ENCODE data around the gene KTN1.

The KTN1 gene

DNA sequence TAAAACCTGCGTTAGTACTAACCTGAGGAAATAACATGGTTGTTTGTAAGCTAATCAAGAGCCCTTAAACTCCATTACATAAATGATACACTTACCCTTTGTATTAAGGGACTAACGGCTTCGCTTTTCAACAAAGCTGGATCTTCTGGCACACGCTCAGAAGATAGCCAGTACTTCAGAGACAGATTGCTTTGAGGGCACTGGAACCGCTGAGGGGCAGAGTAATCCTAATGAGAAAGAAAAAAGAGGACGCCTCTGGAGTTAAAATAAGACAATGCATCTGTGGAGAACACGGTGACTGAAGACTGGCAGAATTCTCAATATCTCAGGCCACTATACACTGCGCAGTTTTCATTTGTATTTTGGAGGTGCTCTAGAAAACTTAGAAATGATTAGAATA, 1.5 kb upstream of the KTN1 start:
- DNase-seq: no peak

DNA sequence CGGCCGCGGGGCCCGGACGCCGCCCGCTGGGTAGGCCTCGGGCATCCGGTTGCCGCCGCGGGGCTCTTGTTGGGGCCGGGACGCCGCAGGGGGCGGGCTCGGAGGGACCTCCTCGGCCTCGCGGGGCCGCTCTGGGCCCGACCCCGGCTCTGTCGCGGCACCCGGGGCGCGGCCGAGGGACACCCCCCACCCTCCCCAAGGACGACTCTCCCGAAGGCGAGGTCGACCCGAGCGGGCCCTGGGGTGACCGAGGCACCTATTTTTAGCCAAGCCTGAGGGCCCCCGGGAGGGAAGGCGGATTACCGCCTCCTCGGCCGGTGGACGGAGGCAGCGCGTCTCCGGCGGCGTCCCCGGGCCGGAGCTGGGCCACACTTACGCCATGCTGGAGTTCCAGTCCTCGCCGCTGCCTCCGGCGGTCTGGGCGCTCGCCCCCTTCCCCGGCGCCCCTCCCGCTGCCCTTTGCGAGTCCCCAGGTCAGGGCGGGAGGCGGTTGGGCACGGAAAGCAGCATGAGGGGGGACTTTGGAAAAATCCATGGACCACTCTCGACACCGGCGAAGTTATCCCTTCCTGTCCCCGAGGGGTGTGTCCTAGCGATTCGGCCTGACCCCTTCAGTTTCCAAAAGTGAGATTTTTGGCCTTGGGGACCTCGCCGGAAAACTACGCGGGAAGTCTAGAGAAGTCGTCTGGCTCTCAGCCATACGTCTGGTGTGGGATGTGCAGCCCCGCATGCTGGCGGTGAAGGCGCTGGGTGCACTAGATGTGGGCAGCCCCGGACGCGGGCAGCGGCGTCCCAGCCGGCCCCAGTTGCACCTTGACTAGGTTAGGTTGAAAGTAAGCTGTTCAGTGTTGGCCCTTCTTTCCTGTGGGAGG, 699 bp downstream of the KTN1 start:
- peak; percentile 43 for DNase-seq

DNA sequence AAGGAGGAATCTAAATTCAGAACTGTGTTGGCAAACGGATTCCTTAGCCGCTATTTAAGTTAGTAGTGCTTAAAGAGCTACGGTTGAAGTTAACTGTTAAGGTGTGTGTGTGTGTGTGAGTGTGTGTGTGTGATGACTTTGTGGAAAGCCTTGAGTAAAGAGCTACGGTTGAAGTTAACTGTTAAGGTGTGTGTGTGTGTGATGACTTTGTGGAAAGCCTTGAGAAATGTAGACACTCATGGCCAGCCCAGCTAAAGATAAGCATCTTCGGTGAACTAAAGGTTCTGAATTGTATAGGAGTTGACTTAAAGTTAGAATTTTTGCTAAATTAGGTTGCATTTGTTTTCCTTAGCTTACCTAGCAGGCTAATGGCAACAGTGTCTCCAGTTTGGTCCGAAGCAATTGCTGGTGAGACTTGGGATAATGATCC, 1.4 kb downstream of the KTN1 start:
- DNase-seq: no peak

DNA sequence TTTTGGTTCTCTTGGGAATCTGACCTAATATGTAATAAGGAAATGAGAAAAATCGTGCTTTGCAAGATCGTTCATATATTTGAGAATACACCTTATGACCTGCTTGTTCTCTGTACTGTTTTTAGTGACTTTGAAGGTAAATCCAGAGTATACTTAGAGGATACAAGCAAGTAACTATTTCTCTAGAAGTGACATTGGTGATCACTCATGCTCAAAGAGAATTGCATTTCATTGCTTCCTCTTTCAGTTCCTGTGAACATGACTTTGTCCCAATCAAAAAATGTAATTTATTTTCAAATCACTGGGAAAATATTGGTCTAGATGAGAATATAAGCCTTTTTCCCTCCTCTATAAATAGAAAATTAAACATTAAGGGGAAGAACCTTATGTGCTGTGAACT, 2.7 kb downstream of the KTN1 start:
- DNase-seq: no peak

DNA sequence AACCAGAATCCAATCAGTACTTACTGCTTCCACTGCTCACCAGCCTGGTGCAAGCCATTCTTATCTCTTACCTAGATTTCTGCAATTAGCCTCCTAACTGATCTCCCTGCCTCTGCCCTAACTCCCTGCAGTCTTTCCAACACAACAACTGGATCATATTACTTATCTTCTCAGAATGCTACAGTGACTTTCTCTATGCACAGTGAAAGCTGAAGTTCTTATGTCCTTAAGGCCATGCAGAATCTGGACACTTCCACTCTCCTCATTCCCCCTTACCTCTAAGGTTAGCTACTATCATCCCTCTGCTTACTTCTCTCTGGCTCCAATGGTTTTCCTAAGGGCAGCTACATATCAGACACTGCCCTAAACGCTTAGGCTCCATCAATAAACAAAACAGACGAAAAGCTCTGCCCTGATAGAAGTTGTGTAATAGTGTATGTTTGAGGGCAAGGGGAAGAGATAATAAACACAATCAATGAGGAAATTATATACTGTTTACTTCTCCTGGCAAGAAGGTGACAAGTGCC, 4.0 kb downstream of the KTN1 start:
- DNase-seq: no peak

DNA sequence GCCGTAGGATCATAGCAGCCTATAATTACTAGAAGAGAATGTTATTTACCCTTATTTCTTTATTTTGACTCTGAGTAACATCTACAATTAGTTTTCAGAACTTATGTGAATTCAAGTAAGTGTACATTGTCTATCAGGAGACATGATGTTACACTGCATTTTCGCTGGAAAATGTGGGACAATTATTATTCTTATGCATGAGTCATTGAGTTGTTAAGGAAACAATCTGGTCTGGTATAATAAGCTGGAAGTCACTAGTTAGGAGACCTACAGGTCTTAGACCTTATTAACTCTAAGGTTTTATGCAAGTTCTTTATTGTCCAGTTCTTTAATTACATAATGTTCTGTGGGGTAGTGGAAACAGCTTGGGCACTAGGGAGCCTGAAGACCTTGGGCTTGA, 5.8 kb downstream of the KTN1 start:
- DNase-seq: peak; percentile 36

DNA sequence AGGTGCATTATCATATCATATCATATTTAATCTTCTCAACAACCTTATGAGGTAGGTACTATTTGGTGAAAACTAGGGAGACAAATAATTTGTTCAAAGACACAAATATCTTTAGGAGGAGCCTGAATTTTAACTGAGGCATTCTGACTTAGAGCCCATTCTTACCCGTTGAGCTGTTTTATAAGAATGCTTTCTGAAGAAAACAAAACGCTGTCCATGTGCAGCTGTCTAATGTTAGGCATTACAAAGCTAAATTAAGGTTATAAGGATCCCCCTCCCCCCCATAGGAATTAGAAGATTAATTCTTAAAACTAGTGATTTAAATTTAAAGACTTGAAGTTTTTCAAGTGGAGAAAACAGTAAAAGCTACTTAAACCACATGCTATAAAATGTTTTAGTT, 6.4 kb downstream of the KTN1 start:
- DNase-seq: peak; percentile 28

DNA sequence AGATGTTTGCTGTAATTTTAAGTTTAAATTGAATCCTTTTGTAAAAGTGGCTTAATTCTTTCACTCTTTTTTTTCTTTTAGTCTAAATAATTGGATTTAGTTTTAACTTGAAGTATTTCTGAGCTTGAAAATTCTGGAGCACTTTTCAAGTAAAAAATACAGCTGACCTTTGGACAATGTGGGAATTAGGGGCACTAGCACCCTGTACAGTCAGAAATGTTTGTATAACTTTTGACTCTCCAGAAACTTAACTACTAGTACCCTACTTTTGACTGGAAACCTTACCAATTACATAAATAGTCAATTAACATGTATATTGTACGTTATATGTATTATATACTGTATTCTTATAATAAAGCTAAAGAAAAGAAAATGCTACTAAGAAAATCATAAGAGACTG, 7.8 kb downstream of the KTN1 start:
- DNase-seq: no peak

DNA sequence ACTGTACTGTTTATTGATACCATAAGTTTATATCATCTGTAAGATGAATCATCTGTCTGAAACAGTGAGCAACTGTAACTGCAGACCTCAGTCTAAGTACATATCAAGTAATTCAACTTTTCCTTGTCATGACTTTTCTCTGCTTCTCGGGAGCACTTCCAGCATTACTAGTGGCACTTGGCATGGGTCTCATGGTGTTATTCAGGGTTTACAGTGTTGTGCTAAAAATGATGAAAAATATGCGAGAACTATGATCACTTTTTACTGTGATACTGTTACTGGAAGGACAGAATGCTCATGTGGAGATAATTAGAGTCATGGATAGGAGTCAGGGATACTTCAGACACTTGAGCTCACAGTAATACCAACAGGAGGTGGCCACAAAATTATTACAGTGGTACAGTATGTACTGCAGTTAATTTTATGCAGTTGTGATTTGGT, 8.3 kb downstream of the KTN1 start:
- DNase-seq: peak; percentile 56

DNA sequence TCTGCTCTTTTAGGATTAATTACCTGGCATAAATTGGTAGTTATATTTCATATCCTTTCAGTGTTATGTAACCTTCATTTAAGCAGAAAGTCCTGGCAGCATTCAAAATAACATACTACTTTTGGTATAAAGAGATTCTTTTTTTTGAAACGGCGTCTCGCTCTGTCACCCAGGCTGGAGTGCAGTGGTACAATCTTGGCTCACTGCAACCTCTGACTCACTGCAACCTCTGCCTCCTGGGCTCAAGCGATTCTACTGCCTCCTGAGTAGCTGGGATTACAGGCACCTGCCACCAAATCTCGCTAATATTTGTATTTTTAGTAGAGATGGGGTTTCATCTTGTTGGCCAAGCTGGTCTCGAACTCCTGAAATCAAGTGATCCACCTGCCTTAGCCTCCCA, 9.2 kb downstream of the KTN1 start:
- DNase-seq: no peak

DNA sequence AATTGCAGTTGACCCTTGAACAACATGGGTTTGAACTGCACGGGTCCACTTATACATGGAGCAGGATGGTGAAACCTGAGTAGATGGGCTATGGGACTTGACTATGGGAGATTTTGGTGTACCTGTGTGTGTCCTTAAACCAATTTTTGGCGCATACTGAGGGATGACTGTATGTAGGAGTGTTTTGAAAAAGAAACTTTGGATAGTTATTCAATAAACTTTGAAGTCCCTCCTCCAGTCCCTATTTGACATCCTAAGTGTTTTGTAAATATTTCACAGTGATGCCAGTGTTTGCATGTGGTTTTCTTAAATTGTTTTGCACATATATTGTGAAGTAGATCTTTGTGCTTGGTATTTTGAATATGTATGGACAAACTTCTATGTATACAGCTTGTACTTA, 12.4 kb downstream of the KTN1 start:
- no peak for DNase-seq

DNA sequence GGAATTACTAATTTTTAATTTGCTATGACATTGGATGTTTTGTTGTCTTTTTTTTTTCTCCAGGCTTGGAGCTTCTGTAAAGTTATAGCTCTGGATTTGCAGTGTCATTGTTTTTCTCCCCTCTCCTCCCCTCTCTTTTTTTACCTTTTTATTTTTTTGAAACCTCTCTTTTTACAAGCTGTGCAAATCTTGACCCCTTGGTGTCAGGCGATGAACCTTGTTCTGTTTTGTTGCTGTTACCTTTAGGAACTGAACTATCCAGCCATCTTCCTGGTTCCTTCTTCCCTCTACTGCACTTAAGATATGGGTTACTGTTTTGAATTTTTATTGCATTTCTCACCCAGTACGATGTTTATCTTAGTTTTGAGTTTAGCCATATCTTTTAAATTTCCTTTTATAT, 13.7 kb downstream of the KTN1 start:
- no peak for DNase-seq

DNA sequence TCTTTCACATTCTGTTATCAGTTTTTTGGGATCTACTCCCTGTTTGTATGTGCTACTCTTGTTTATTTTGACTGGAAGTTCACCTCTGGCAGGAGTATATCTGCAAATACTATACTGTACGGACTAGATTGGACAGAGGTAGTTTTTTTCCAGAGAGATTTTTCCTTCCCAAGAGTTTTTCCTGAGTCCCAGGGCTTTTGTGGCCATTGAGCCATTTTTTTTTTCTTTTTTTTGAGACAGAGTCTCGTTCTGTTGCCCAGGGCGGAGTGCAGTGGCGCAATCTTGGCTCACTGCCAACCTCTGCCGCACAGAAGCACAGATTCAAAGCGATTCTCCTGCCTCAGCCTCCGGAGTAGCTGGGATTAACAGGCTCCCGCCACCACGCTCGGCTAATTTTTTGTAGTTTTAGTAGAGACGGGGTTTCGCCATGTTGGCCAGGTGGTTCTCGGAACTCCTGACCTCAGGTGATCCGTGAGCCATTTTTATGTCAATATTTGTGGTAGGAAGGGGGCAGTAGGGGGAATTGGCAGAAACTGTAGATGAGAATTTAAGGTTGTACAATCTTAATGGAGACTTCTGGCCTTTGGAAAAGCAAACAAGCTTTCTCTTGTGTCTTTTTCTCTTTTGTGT, 19.4 kb downstream of the KTN1 start:
- DNase-seq: no peak

DNA sequence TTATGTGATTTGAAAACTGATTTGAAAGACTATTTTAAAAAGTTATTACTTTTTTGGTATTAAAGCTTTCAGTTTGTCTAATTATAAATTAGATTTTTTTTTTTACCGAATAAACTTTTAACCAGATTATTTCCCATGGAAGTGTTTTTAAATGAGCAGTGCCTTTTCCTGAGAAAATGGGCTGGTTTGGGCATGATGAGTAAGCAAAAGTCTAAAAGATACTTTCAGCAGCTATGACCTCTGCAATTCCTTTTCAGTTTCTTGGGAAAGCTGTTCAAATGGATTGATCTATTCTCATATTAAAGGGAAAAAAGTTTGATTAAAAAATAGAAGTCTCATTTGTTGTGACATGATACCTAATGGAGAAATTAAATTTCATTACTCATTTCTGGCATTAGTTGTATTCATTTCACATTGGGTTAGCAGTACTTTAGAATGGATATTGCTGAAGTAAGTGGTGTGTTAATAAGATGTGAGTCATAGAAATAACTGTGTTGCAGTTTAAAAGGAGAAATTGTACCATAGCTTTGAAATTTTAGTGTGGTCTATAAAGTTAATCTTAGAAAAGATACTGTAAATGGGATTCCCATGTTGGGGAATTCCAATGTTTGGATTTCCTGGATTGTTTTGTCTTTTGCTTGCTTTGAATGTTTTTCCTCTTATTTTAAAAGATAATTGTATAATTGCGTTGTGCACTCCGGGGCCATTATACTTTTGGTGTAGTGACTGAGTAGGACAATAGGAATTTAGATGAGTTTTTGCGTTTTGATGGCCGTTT, 21.0 kb downstream of the KTN1 start:
- peak; percentile 63 for DNase-seq

DNA sequence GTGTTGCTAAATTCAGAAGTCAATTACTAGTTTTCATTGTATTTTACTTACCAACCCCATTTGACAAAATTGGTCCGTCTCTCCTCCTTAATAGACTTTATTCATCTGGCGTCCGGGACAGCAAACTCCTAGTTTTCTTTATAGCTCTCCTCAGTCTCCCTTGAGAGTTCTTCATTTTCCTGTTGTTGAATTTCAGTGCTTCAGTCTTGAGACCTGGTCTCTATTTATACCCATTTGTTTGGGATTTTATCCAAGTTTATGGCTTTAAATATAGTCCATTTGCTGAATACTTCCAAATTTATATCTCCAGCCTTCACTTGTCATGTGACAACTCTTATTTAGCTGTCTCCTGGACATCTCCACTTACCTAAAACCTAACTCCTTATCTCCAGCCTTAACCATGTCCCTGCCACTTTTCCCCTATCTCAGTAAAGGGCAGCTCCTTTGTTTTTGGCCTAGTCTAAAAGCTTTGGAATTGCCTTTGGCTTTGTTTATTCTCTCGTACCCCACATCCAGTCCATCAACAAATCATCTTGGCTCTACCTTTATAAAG, 23.5 kb downstream of the KTN1 start:
- DNase-seq: no peak

DNA sequence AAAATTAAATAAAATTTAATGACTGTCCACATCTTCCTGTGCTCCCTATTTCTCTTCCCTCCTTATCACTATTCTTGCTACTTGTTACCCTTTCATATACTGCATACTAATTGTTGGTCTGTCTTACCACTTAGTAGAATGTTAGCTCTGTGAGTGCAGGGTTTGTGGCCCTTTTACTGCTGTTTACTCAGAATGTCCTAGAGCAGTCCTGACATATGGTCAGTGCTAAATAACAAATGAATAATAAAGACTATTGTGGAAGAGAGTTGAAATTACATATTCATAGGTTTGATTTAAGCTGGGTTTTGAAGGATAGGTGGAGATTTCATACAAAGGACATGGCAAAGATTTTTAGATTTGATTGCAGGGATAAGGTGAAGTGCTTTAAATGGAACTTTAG, 24.5 kb downstream of the KTN1 start:
- DNase-seq: no peak

DNA sequence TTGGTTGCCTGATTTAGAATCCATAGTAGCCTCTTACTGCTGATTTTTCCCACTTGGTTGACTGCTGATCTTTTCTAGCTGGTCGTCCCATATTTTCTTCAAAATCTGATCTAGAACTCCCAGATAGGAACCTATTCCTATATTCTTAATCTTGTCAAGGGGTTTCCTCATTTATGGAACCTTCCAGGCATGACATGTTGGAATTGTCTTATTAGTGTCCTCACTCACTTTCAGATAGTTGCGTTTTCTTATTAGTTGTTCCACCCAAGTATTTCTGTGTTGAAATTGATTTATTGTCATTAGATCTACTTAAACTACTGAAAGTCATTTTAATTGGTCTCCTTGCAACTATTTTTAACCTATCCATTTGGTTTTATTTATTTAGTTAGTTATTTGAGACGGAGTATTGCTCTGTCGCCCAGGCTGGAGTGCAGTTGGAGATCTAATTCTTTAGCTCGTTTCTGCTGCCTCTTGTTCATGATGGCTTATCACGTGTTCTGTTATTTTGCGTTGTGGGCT, 25.0 kb downstream of the KTN1 start:
- DNase-seq: no peak

DNA sequence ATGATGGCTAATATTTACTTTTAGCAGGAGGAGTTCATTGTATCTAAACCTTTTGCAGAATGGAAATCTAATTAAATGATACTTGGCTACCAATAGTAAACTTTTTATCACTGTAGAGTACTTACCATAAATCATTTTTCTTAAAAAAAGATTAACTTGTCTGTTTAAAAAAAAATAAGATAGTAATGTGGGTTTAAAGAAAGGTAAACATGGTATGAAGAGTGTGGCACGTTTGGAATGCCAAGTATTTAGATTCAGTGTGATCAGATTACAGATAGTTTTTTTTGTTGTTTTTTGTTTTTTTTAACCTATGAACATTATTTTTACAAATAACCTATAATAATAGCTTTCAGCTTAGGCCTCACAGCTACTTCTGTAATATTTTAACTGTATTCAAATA, 25.8 kb downstream of the KTN1 start:
- DNase-seq: peak; percentile 33

DNA sequence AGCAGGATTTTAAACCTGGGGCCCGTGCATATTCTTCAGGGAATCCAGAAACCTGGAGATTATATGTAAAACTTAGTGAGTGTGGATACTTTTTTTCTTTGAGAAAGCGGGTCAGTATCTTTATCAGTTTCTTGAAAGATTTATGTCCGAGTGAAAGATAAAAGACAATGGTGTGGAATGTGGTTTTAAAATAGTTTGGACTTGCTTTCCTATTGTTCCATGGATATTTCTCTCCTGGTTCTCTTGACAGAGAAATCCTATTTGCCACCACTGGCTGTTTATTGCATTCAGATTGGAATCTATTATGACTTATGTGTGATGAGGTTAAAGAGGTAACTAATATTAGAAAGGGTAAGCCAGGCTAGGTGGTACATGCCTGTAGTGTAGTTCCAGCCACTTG, 27.4 kb downstream of the KTN1 start:
- no peak for DNase-seq

DNA sequence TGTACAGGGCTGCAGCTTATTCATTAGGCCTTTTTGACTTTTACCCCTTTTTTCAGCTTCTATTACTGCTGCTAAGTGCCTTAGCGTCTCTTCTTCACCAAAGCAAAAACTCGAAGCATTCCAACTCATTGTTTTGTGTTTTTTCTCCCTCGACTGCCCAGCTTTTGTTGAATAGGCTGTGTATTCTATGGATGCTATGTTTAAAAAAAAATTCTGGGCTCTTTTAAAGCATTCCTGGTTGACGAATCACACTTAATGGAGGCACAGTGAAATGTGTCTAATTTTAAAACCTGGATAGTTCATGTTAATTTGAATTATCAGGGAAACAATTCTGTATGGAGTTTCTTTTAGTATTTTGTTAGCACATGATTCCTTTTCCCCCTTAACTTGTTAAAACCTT, 29.7 kb downstream of the KTN1 start:
- DNase-seq: peak; percentile 75

DNA sequence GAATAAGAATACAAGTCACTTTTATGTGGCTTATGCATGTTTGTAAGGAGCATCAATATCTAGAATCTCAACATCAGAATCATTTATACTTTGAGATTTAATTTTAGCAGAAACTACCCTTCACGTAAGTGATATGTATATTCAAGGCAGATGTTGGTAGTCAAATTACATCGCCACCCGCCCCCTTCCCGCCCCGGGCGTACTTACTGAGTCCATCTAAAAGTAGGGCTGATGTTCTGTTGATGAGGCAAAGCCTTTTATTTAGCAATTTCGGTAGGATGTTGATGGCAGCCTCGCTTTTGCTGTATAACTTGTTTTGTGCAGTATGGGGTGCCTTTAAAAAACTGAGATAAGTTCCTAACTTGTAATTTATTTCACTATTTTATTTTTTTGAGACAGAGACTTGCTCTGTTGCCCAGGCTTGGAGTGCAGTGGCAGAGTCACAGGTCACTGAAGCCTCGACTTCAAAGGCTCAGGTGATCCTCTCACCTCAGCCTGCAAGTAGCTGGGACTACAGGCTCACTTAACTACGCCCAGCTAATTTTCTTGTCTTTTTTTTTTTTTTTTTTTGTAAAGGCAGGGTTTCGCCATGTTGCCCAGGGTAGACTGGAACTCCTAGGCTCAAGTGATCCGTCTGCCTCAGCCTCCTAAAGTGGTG, 30.8 kb downstream of the KTN1 start:
- DNase-seq: no peak

DNA sequence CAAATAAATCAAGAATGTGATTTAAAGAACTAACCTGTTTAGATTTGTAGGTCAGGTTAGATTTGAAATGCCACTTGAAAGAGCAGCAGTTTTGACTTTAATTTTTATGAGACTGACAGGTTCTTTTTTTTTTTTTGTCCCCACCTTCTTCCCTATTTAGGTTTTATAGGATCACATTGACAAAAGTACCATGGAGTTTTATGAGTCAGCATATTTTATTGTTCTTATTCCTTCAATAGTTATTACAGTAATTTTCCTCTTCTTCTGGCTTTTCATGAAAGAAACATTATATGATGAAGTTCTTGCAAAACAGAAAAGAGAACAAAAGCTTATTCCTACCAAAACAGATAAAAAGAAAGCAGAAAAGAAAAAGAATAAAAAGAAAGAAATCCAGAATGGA, 31.9 kb downstream of the KTN1 start:
- DNase-seq: no peak

Data from fibroblast of skin of abdomen (primary cell).